ENCODE measurements around the gene XYLT2. TPM values are rescaled to one million over a fixed set of nuclear protein-coding genes. Genes with fewer than 3 reads are reported as not detected.

Gene XYLT2
- total RNA-seq, 3 donors from 2014 or later, result 13.6 to 27.5 (median 24.4) TPM

GRCh38 chr17:50344731-50345365 lies 1.1 kb upstream of the XYLT2 start:
- Histone ChIP-seq H3K4me1 (no peaks in the 10 kb centered on the region), H3K27ac (no peak overlapping the region), H3K36me3 (no peaks in the 10 kb centered on the region), H3K4me3 (peak overlapping the region in 1 of 3 donors; percentile 85), H3K9me3 (no peaks in the 10 kb centered on the region), H3K27me3 (no peaks in the 10 kb centered on the region)
- intact Hi-C loops (cut with DNase I; ENCODE audit: low total_unique reads), result no loop called here
- no peak for DNase-seq (ENCODE audit: low spot score in 2 of 2)
- TF ChIP-seq POLR2A (IDR thresholded peaks at IDR 0.05) (no peak), CTCF (IDR thresholded peaks at IDR 0.05) (no peak), POLR2AphosphoS5 (IDR thresholded peaks at IDR 0.05) (no peak)

GRCh38 chr17:50346313-50347116 lies 589 bp downstream of the XYLT2 start:
- TF ChIP-seq CTCF (IDR thresholded peaks at IDR 0.05) (no peak), POLR2A (IDR thresholded peaks at IDR 0.05) (no peak), POLR2AphosphoS5 (IDR thresholded peaks at IDR 0.05) (no peak)
- no peaks in the 10 kb centered on the region for H3K27me3 ChIP-seq
- no peaks in the 10 kb centered on the region for H3K9me3 ChIP-seq
- H3K36me3 ChIP-seq, result no peaks in the 10 kb centered on the region
- peak overlapping the region; percentile 60 to 78 for H3K27ac ChIP-seq
- no peak for DNase-seq (ENCODE audit: low spot score in 2 of 2)
- no peaks in the 10 kb centered on the region for H3K4me1 ChIP-seq
- H3K4me3 ChIP-seq, result peak overlapping the region; percentile 84 to 85 (median 85)
- intact Hi-C loops (cut with DNase I; ENCODE audit: low total_unique reads), result no loop called here

DNA sequence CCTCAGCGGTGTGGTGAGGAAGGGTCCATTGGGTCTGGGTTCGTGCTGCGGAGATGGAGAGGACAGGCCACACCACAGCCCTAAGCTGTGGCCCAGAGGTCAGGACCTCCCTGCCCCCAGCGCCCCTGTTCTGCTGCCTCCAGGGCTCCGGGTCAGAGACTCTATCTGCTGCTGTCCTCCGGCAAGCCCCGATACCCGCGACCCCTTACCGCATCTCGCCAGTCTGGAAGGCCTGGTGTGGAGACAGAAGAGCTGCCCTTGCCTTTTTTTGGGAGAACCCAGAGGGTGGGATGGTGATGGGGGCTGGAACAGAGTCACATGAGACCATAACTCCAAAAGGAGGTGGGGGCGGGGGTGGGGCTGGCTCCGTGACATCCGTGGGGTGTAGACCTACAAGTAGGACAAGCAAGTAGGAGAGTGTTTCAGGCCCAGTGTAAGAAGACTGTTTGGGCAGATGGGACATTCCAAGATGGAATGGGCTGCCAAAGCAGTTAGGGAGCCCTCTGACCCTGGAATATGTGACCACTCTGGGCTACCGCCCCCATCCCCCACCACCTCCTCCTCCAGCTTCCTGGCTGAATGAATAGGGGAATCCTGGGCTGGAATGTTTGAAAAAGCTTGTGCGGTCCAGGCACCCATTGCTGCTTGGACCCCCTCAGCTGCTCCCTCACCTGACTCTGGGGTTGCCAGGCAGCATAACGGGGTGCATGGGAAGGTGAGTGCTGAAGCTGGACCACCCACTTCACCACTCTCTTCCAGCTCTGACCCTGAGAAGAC lies 1.4 kb downstream of the XYLT2 start:
- Histone ChIP-seq H3K4me1 (no peaks in the 10 kb centered on the region), H3K9me3 (no peaks in the 10 kb centered on the region), H3K27me3 (no peaks in the 10 kb centered on the region), H3K27ac (peak overlapping the region; percentile 60 to 78), H3K4me3 (peak overlapping the region; percentile 84 to 85 (median 85)), H3K36me3 (no peaks in the 10 kb centered on the region)
- intact Hi-C loops (cut with DNase I; ENCODE audit: low total_unique reads), result no loop called here
- no peak for DNase-seq (ENCODE audit: low spot score in 2 of 2)
- TF ChIP-seq CTCF (IDR thresholded peaks at IDR 0.05) (no peak), POLR2AphosphoS5 (IDR thresholded peaks at IDR 0.05) (no peak), POLR2A (IDR thresholded peaks at IDR 0.05) (no peak)

DNA sequence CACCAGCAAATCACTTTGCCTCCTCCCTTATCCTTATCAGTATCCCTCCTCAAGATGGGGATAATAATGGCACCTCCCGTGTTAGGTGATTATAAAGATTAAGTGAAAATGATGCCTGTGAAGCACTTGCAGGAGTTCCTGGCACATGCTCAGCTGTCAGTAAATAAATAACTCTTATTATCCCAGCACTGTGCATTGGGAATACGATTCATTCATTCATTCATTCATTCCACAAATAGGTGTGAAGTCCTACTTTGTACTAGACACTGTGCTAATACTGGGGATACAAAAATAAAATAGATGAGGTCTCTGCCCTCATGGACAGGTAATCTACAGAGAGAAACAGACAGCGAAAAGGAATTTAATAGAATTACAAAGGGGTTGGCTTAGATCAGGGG lies 2.0 kb downstream of the XYLT2 start:
- TF ChIP-seq POLR2A (IDR thresholded peaks at IDR 0.05) (no peak), POLR2AphosphoS5 (IDR thresholded peaks at IDR 0.05) (no peak), CTCF (IDR thresholded peaks at IDR 0.05) (no peak)

More for the DNA sequence above, 2.0 kb downstream of the XYLT2 start:
- Histone ChIP-seq H3K9me3 (no peaks in the 10 kb centered on the region), H3K4me1 (no peaks in the 10 kb centered on the region), H3K27me3 (no peaks in the 10 kb centered on the region), H3K36me3 (no peaks in the 10 kb centered on the region), H3K27ac (no peak overlapping the region), H3K4me3 (peak overlapping the region in 1 of 3 donors; percentile 85)
- intact Hi-C loops (cut with DNase I; ENCODE audit: low total_unique reads), result no loop called here
- DNase-seq (ENCODE audit: low spot score in 2 of 2), result no peak

Measured in breast epithelium (tissue), 4 donors.